ENCODE data around the gene ISX.

DNA sequence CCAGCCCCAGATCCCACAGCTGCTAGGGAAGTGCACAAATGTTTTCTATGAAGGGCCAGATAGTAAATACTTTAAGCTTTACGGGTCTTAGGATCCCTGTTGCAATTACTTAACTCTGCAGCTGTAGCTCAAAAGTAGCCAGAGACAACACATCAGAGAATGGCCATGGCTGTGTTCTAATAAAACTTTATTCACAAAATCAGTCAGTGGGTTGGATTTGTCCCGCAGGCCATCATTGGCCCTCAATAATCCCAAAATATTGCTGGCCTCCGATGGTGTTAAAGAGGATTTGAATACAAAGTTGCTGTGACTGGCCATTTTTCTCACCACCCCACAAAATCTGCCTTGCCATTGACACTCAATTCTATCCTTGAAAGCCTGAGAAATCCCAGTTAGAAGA, 49.6 kb downstream of the ISX start:
- TF ChIP-seq CTCF (IDR thresholded peaks at IDR 0.05 in 4 of 5, conservative IDR thresholded peaks at IDR 0.05 in 1 of 5) (no peak), POLR2A (IDR thresholded peaks at IDR 0.05) (no peak)

All from gastrocnemius medialis (tissue), 4 donors.